ENCODE measurements around the gene HDAC4.

Gene HDAC4

GRCh38 chr2:239429473-239430350, 28.9 kb upstream of the HDAC4 start:
- no peak for DNase-seq (ENCODE audit: low spot score)

- DNase-seq (ENCODE audit: low spot score), result peak; percentile 43
Observed at GRCh38 chr2:239425631-239426030, 24.8 kb upstream of the HDAC4 start.

GRCh38 chr2:239424337-239425045, 23.7 kb upstream of the HDAC4 start:
- no peak for DNase-seq (ENCODE audit: low spot score)

GRCh38 chr2:239423551-239423950, 22.7 kb upstream of the HDAC4 start:
- DNase-seq (ENCODE audit: low spot score), result no peak

- no peak for DNase-seq (ENCODE audit: low spot score)
Observed at GRCh38 chr2:239421851-239422250, 21.0 kb upstream of the HDAC4 start.

- no peak for DNase-seq (ENCODE audit: low spot score)
Observed at GRCh38 chr2:239420082-239420481, 19.3 kb upstream of the HDAC4 start.

GRCh38 chr2:239418918-239419317, 18.1 kb upstream of the HDAC4 start:
- DNase-seq (ENCODE audit: low spot score), result no peak

GRCh38 chr2:239412905-239413603, 12.2 kb upstream of the HDAC4 start:
- DNase-seq (ENCODE audit: low spot score), result no peak

GRCh38 chr2:239411549-239412319, 10.9 kb upstream of the HDAC4 start:
- DNase-seq (ENCODE audit: low spot score), result no peak

- DNase-seq (ENCODE audit: low spot score), result no peak
Observed at GRCh38 chr2:239411117-239411516, 10.3 kb upstream of the HDAC4 start.

GRCh38 chr2:239409976-239410375, 9.2 kb upstream of the HDAC4 start:
- DNase-seq (ENCODE audit: low spot score), result no peak

- no peak for DNase-seq (ENCODE audit: low spot score)
Observed at GRCh38 chr2:239407112-239407511, 6.3 kb upstream of the HDAC4 start.

- DNase-seq (ENCODE audit: low spot score), result no peak
Observed at GRCh38 chr2:239406316-239406995, 5.6 kb upstream of the HDAC4 start.

- DNase-seq (ENCODE audit: low spot score), result no peak
Observed at GRCh38 chr2:239405071-239405470, 4.3 kb upstream of the HDAC4 start.

GRCh38 chr2:239402666-239403065, 1.8 kb upstream of the HDAC4 start:
- DNase-seq (ENCODE audit: low spot score), result no peak

- DNase-seq (ENCODE audit: low spot score), result no peak
Observed at GRCh38 chr2:239401881-239402233, 1.0 kb upstream of the HDAC4 start.

GRCh38 chr2:239401067-239401880, 454 bp upstream of the HDAC4 start:
- DNase-seq (ENCODE audit: low spot score), result peak; percentile 100

GRCh38 chr2:239399921-239400595, 762 bp downstream of the HDAC4 start:
- DNase-seq (ENCODE audit: low spot score), result no peak

- no peak for DNase-seq (ENCODE audit: low spot score)
Observed at GRCh38 chr2:239399433-239399920, 1.3 kb downstream of the HDAC4 start.

- DNase-seq (ENCODE audit: low spot score), result peak; percentile 40
Observed at GRCh38 chr2:239398521-239398921, 2.3 kb downstream of the HDAC4 start.
